ENCODE data around the gene SHF.
"Not testable (repeated sequence)": the region's sequence is repeated elsewhere in the genome, so short reads cannot be mapped to it uniquely, and the experiment has no call there.

The SHF gene

GRCh38 chr15:45146405-45146804, 41.4 kb downstream of the SHF start:
- no peak for DNase-seq

GRCh38 chr15:45144775-45145174, 43.0 kb downstream of the SHF start:
- no peak for DNase-seq

GRCh38 chr15:45143946-45144345, 43.8 kb downstream of the SHF start:
- no peak for DNase-seq

GRCh38 chr15:45143056-45143455, 44.7 kb downstream of the SHF start:
- DNase-seq: no peak

GRCh38 chr15:45141386-45141785, 46.4 kb downstream of the SHF start:
- no peak for DNase-seq

- no peak for DNase-seq
Observed at GRCh38 chr15:45140557-45141250, 47.1 kb downstream of the SHF start.

- no peak for DNase-seq
Observed at GRCh38 chr15:45139770-45140169, 48.0 kb downstream of the SHF start.

GRCh38 chr15:45138814-45139765, 48.7 kb downstream of the SHF start:
- no peak for DNase-seq

GRCh38 chr15:45137703-45138102, 50.1 kb downstream of the SHF start:
- DNase-seq: no peak

GRCh38 chr15:45136378-45136764, 51.4 kb downstream of the SHF start:
- DNase-seq: no peak

- not testable (repeated sequence) for DNase-seq
Observed at GRCh38 chr15:45135705-45136377, 51.9 kb downstream of the SHF start.

- DNase-seq: no peak
Observed at GRCh38 chr15:45134682-45135604, 52.8 kb downstream of the SHF start.

- no peak for DNase-seq
Observed at GRCh38 chr15:45134046-45134445, 53.7 kb downstream of the SHF start.

GRCh38 chr15:45133561-45133920, 54.2 kb downstream of the SHF start:
- DNase-seq: no peak

- DNase-seq: no peak
Observed at GRCh38 chr15:45132844-45133560, 54.8 kb downstream of the SHF start.

- no peak for DNase-seq
Observed at GRCh38 chr15:45131510-45131909, 56.3 kb downstream of the SHF start.

GRCh38 chr15:45130291-45131000, 57.3 kb downstream of the SHF start:
- DNase-seq: no peak

GRCh38 chr15:45129651-45130129, 58.1 kb downstream of the SHF start, which contains the start of the genes DUOX1 and DUOXA1:
TSS of gene DUOX1 (plus strand) at chr15:45129994. CDS start at chr15:45131967, 1,973 bp downstream.
TSS of gene DUOXA1 (minus strand) at chr15:45129879. CDS start at chr15:45123014, 6,865 bp downstream.
- no peak for DNase-seq

GRCh38 chr15:45128971-45129639, 58.7 kb downstream of the SHF start:
- no peak for DNase-seq
